ENCODE measurements around the gene PAFAH1B2. TPM values are rescaled to one million over a fixed set of nuclear protein-coding genes. Genes with fewer than 3 reads are reported as not detected.
A peak's percentile ranks its signal among the peaks of the same experiment; 100 is the strongest.

PAFAH1B2 gene
- total RNA-seq, 1 donor from 2014 or later, result 98.6 TPM

DNA sequence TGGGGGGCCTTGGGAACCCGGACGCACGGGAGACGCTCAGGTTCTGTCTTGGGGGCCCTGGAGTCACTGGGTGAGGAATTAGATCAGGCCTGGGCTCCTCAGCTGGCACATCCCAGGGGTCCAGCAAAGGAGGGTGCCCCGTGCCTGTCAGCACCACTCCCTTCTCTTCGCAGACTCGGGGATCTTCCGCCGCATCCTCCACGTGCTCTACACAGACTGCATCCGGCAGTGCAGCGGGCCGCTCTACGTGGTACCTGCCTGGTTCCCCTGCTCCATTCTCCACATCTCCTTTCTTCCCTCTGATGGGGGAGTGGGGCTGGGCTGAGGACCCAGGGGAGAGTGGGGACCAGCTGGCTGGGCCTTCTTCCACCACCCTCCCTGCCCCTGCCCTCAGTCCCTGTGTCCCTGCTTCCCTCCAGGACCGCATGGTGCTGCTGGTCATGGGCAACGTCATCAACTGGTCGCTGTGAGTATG lies 48.4 kb downstream of the PAFAH1B2 start:
- TF ChIP-seq, protein P1, sequence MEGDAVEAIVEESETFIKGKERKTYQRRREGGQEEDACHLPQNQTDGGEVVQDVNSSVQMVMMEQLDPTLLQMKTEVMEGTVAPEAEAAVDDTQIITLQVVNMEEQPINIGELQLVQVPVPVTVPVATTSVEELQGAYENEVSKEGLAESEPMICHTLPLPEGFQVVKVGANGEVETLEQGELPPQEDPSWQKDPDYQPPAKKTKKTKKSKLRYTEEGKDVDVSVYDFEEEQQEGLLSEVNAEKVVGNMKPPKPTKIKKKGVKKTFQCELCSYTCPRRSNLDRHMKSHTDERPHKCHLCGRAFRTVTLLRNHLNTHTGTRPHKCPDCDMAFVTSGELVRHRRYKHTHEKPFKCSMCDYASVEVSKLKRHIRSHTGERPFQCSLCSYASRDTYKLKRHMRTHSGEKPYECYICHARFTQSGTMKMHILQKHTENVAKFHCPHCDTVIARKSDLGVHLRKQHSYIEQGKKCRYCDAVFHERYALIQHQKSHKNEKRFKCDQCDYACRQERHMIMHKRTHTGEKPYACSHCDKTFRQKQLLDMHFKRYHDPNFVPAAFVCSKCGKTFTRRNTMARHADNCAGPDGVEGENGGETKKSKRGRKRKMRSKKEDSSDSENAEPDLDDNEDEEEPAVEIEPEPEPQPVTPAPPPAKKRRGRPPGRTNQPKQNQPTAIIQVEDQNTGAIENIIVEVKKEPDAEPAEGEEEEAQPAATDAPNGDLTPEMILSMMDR (IDR thresholded peaks at IDR 0.05; ENCODE audit: unreplicated experiment), result no peak
- Mint-ChIP-seq H3K9me3 (no peaks in the 10 kb centered on the region), H3K36me3 (peaks cover 9% of the 10 kb centered on the region), H3K4me3 (no peak overlapping the region), H3K27ac (no peak overlapping the region), H3K27me3 (ENCODE audit: low read depth) (no peaks in the 10 kb centered on the region), H3K4me1 (peaks cover 3% of the 10 kb centered on the region)
- peak in 1 of 2 experiments; percentile 13 for DNase-seq (ENCODE audit: low spot score in 2 of 2, unreplicated experiment in 2 of 2)

DNA sequence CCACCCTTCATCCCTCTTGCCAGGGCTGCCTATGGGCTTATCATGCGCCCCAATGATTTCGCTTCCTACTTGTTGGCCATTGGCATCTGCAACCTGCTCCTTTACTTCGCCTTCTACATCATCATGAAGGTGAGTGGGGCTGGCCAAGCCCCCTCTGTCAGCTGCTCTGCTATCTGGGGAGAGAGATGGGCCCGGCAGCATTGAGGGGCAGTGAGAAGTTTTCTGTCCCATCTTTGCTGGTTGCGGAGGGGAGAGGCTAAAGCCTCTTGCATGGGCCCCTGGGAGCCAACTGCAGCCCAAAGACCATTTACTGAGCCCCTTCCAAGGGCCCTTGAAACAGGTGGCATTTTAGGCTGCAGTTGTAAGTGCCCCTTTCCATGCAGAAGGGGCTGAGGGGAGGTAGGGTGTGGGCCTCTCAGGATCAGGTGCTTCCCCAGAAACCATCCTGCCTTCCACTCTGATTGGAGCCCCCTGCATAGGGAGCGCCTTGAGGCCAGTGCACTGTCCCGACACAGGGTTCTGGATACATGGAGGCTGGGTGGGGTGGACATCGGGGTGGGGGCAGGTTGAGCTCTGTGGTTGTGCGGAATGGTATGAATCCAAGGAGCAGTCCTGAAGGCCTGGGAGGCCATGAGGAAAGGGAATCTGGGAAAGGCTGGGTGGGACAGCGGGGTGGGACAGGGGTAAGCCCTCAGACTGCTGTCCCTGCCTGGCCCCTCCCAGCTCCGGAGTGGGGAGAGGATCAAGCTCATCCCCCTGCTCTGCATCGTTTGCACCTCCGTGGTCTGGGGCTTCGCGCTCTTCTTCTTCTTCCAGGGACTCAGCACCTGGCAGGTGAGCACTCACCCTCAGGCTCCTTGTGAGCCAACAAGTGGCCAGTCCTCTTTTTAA lies 49.3 kb downstream of the PAFAH1B2 start:
- Mint-ChIP-seq H3K27ac (no peak overlapping the region), H3K36me3 (peaks cover 9% of the 10 kb centered on the region), H3K27me3 (ENCODE audit: low read depth) (no peaks in the 10 kb centered on the region), H3K4me3 (no peak overlapping the region), H3K9me3 (no peaks in the 10 kb centered on the region), H3K4me1 (peaks cover 12% of the 10 kb centered on the region)
- TF ChIP-seq, protein P1 (IDR thresholded peaks at IDR 0.05; ENCODE audit: unreplicated experiment), result no peak
- DNase-seq (ENCODE audit: low spot score in 2 of 2, unreplicated experiment in 2 of 2), result no peak

DNA sequence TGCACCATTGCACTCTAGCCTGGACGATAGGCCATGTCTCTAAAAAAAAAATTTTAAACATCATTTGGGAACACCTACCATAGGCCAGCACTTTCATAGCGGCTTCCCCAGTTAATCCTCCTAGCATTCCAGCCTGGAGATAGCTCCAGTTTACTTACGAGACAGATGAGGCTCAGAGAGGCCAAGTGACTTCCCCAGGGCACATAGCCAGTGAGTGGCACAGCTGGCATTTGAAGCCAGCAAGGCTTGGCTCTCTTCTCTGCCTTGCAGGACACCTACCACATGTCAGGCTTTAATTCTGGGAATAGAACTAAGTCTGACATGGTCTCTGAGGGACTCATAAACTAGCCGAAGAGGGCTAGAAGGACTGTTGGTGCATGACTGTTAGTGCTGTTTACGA lies 50.2 kb downstream of the PAFAH1B2 start:
- Mint-ChIP-seq H3K27ac (no peak overlapping the region), H3K36me3 (peaks cover 7% of the 10 kb centered on the region), H3K4me1 (peaks cover 19% of the 10 kb centered on the region), H3K27me3 (ENCODE audit: low read depth) (no peaks in the 10 kb centered on the region), H3K9me3 (no peaks in the 10 kb centered on the region), H3K4me3 (no peak overlapping the region)
- no peak for DNase-seq (ENCODE audit: low spot score in 2 of 2, unreplicated experiment in 2 of 2)
- TF ChIP-seq, protein P1 (IDR thresholded peaks at IDR 0.05; ENCODE audit: unreplicated experiment), result no peak

DNA sequence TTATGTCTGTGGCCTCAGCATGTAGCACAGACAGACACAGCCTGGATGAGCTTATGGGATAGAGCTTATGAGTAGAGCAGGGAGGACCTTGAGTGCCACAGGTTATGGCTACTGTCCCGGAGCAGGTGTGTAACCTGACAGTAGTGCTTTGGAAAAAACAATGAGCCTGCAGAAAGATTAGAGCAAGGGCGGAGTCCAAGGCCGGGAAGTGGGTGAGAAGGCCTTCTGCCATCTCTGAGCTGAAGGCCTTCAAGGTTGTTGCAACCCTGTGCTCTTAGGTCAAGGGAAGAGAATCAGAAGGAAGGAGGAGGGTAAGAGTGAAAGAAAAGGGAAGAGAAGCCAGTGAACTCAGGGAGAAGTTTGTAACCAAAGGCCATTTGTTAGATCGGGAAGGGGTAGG lies 51.2 kb downstream of the PAFAH1B2 start:
- H3K4me3 Mint-ChIP-seq, result no peak overlapping the region
- H3K36me3 Mint-ChIP-seq, result peaks cover 7% of the 10 kb centered on the region

DNA sequence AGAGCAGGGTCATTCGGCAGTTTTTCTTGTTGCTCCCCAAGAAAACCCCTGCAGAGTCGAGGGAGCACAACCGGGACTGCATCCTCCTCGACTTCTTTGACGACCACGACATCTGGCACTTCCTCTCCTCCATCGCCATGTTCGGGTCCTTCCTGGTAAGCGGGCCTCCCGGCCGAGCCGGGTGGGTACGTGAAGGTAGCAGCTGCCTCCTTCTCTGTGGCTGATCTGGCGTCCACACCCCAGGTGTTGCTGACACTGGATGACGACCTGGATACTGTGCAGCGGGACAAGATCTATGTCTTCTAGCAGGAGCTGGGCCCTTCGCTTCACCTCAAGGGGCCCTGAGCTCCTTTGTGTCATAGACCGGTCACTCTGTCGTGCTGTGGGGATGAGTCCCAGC lies 51.7 kb downstream of the PAFAH1B2 start:
- Mint-ChIP-seq H3K4me3 (no peak overlapping the region), H3K9me3 (no peaks in the 10 kb centered on the region), H3K27me3 (ENCODE audit: low read depth) (no peaks in the 10 kb centered on the region), H3K36me3 (peaks cover 4% of the 10 kb centered on the region), H3K4me1 (peaks cover 32% of the 10 kb centered on the region), H3K27ac (no peak overlapping the region)
- TF ChIP-seq, protein P1 (IDR thresholded peaks at IDR 0.05; ENCODE audit: unreplicated experiment), result no peak
- DNase-seq (ENCODE audit: low spot score in 2 of 2, unreplicated experiment in 2 of 2), result no peak

More for the DNA sequence above, 51.2 kb downstream of the PAFAH1B2 start:
- Mint-ChIP-seq H3K27ac (no peak overlapping the region), H3K9me3 (no peaks in the 10 kb centered on the region), H3K4me1 (peaks cover 26% of the 10 kb centered on the region), H3K27me3 (ENCODE audit: low read depth) (no peaks in the 10 kb centered on the region)
- no peak for DNase-seq (ENCODE audit: low spot score in 2 of 2, unreplicated experiment in 2 of 2)
- TF ChIP-seq, protein P1 (IDR thresholded peaks at IDR 0.05; ENCODE audit: unreplicated experiment), result no peak
